ENCODE measurements around the gene DISC1. TPM values are rescaled to one million over a fixed set of nuclear protein-coding genes. Genes with fewer than 3 reads are reported as not detected.

The DISC1 gene
- total RNA-seq, 1 donor from 2014 or later = 12.3 TPM

GRCh38 chr1:231803353-231803752 is 176.8 kb downstream of the DISC1 start:
- Histone ChIP-seq H3K4me1 (peaks cover 12% of the 10 kb centered on the region), H3K4me3 (no peak overlapping the region), H3K36me3 (no peaks in the 10 kb centered on the region), H3K27me3 (no peaks in the 10 kb centered on the region), H3K9me3 (no peaks in the 10 kb centered on the region), H3K27ac (no peak overlapping the region)
- no peak for DNase-seq (ENCODE audit: extremely low spot score in 2 of 2)
- no peak for TF ChIP-seq CTCF (IDR thresholded peaks at IDR 0.05)
- no peak for TF ChIP-seq POLR2A (IDR thresholded peaks at IDR 0.05)
- no peak for TF ChIP-seq POLR2AphosphoS5 (IDR thresholded peaks at IDR 0.05; ENCODE audit: insufficient read depth in 1 of 2, low read depth in 1 of 2)
- intact Hi-C loops (cut with DNase I) = no loop called here

- Histone ChIP-seq H3K4me3 (no peak overlapping the region), H3K27ac (no peak overlapping the region), H3K4me1 (peaks cover 26% of the 10 kb centered on the region), H3K36me3 (no peaks in the 10 kb centered on the region), H3K27me3 (no peaks in the 10 kb centered on the region), H3K9me3 (no peaks in the 10 kb centered on the region)
- intact Hi-C loops (cut with DNase I) = no loop called here
- no peak for DNase-seq (ENCODE audit: extremely low spot score in 2 of 2)
- TF ChIP-seq POLR2A (IDR thresholded peaks at IDR 0.05) (no peak), CTCF (IDR thresholded peaks at IDR 0.05) (peak in 1 of 3 experiments; percentile 23)
Measured at GRCh38 chr1:231806623-231807495, 180.3 kb downstream of the DISC1 start.

- DNase-seq (ENCODE audit: extremely low spot score in 2 of 2) = no peak
Measured at GRCh38 chr1:231807541-231807940, 181.0 kb downstream of the DISC1 start.

GRCh38 chr1:231808116-231808515 is 181.5 kb downstream of the DISC1 start:
- no peak overlapping the region for H3K27ac ChIP-seq
- TF ChIP-seq POLR2AphosphoS5 (IDR thresholded peaks at IDR 0.05; ENCODE audit: insufficient read depth in 1 of 2, low read depth in 1 of 2) (no peak), CTCF (IDR thresholded peaks at IDR 0.05) (no peak), POLR2A (IDR thresholded peaks at IDR 0.05) (no peak)
- no peak overlapping the region for H3K4me3 ChIP-seq
- no peak for DNase-seq (ENCODE audit: extremely low spot score in 2 of 2)
- intact Hi-C loops (cut with DNase I) = no loop called here
- peaks cover 26% of the 10 kb centered on the region for H3K4me1 ChIP-seq
- no peaks in the 10 kb centered on the region for H3K36me3 ChIP-seq
- no peaks in the 10 kb centered on the region for H3K9me3 ChIP-seq
- H3K27me3 ChIP-seq = no peaks in the 10 kb centered on the region

More at GRCh38 chr1:231807541-231807940, 181.0 kb downstream of the DISC1 start:
- Histone ChIP-seq H3K36me3 (no peaks in the 10 kb centered on the region), H3K4me1 (peaks cover 26% of the 10 kb centered on the region), H3K27me3 (no peaks in the 10 kb centered on the region), H3K4me3 (no peak overlapping the region), H3K9me3 (no peaks in the 10 kb centered on the region), H3K27ac (no peak overlapping the region)
- intact Hi-C loops (cut with DNase I) = no loop called here
- TF ChIP-seq POLR2AphosphoS5 (IDR thresholded peaks at IDR 0.05; ENCODE audit: insufficient read depth in 1 of 2, low read depth in 1 of 2) (no peak), CTCF (IDR thresholded peaks at IDR 0.05) (no peak), POLR2A (IDR thresholded peaks at IDR 0.05) (no peak)

- no peaks in the 10 kb centered on the region for H3K9me3 ChIP-seq
- H3K4me1 ChIP-seq = peaks cover 26% of the 10 kb centered on the region
- H3K27me3 ChIP-seq = no peaks in the 10 kb centered on the region
- H3K27ac ChIP-seq = no peak overlapping the region
- intact Hi-C loops (cut with DNase I) = no loop called here
- no peaks in the 10 kb centered on the region for H3K36me3 ChIP-seq
- no peak for TF ChIP-seq CTCF (IDR thresholded peaks at IDR 0.05)
- TF ChIP-seq POLR2A (IDR thresholded peaks at IDR 0.05) = no peak
- TF ChIP-seq POLR2AphosphoS5 (IDR thresholded peaks at IDR 0.05; ENCODE audit: insufficient read depth in 1 of 2, low read depth in 1 of 2) = peak in 1 of 2 donors; percentile 27
- H3K4me3 ChIP-seq = no peak overlapping the region
- DNase-seq (ENCODE audit: extremely low spot score in 2 of 2) = no peak
Measured at GRCh38 chr1:231808990-231809389, 182.4 kb downstream of the DISC1 start.

Measured in vagina (tissue), 2 donors.